OCI-M2 (cell line): ENCODE measurements around the gene ZBTB48.
"Not testable (repeated sequence)": the region's sequence is repeated elsewhere in the genome, so short reads cannot be mapped to it uniquely, and the experiment has no call there.

ENCODE experiments used
- DNase-seq: peaks from one replicate; lab custom pipeline; 2025; ENCODE audit not compliant: unreplicated experiment; lab: John Stamatoyannopoulos, UW

The ZBTB48 gene

GRCh38 chr1:6579374-6580118, at the start of gene ZBTB48:
ZBTB48 (plus strand) TSS chr1:6579994; CDS start chr1:6580610, 616 bp downstream.
- DNase-seq: peak; percentile 60

GRCh38 chr1:6530504-6531160, 49.2 kb upstream of the ZBTB48 start:
- no peak for DNase-seq

GRCh38 chr1:6531996-6532395, 47.8 kb upstream of the ZBTB48 start:
- no peak for DNase-seq

- no peak for DNase-seq
Measured at GRCh38 chr1:6534248-6534822, 45.5 kb upstream of the ZBTB48 start.

- DNase-seq: no peak
Measured at GRCh38 chr1:6535214-6535613, 44.6 kb upstream of the ZBTB48 start.

GRCh38 chr1:6536291-6536690, 43.5 kb upstream of the ZBTB48 start:
- DNase-seq: no peak

GRCh38 chr1:6538956-6539355, 40.8 kb upstream of the ZBTB48 start:
- DNase-seq: no peak

- DNase-seq: no peak
Measured at GRCh38 chr1:6544831-6545230, 35.0 kb upstream of the ZBTB48 start.

GRCh38 chr1:6545276-6546112, 34.3 kb upstream of the ZBTB48 start:
- no peak for DNase-seq

GRCh38 chr1:6546326-6546725, 33.5 kb upstream of the ZBTB48 start:
- DNase-seq: no peak

GRCh38 chr1:6547301-6547700, 32.5 kb upstream of the ZBTB48 start:
- no peak for DNase-seq

GRCh38 chr1:6554031-6554906, 25.5 kb upstream of the ZBTB48 start, which contains the start of gene NOL9:
NOL9 (minus strand) TSS chr1:6554513; CDS start chr1:6554502, 11 bp downstream.
- peak; percentile 26 for DNase-seq

GRCh38 chr1:6554907-6555778, 24.7 kb upstream of the ZBTB48 start, which contains the start of gene TAS1R1:
TAS1R1 (plus strand) TSS chr1:6555307; CDS start chr1:6555374, 67 bp downstream.
- DNase-seq: no peak

- no peak for DNase-seq
Measured at GRCh38 chr1:6557597-6557996, 22.2 kb upstream of the ZBTB48 start.

- DNase-seq: not testable (repeated sequence)
Measured at GRCh38 chr1:6559161-6559560, 20.6 kb upstream of the ZBTB48 start.

- no peak for DNase-seq
Measured at GRCh38 chr1:6560267-6560666, 19.5 kb upstream of the ZBTB48 start.

- no peak for DNase-seq
Measured at GRCh38 chr1:6569033-6569432, 10.8 kb upstream of the ZBTB48 start.

- DNase-seq: no peak
Measured at GRCh38 chr1:6570100-6570499, 9.7 kb upstream of the ZBTB48 start.

GRCh38 chr1:6570987-6571386, 8.8 kb upstream of the ZBTB48 start:
- DNase-seq: no peak
